ENCODE data around the gene KLF15.

- no peak for TF ChIP-seq EZH2 (IDR thresholded peaks at IDR 0.05)
- no peak for TF ChIP-seq POLR2AphosphoS5 (IDR thresholded peaks at IDR 0.05; ENCODE audit: borderline replicate concordance, low read depth, low read length)
- TF ChIP-seq FOXP2 (optimal IDR thresholded peaks at IDR 0.05; ENCODE audit: control extremely low read depth, extremely low read length, insufficient read depth), result no peak
Measured at GRCh38 chr3:126394977-126395321, 37.7 kb upstream of the KLF15 start.
